ENCODE measurements around the gene ADAP2.

GRCh38 chr17:31002047-31002446 lies 80.3 kb downstream of the ADAP2 start:
- TF ChIP-seq POLR2AphosphoS5 (IDR thresholded peaks at IDR 0.05; ENCODE audit: low read depth, low read length) (no peak), SIN3A (IDR thresholded peaks at IDR 0.05; ENCODE audit: borderline replicate concordance, insufficient read depth, low read length) (no peak), TAF1 (IDR thresholded peaks at IDR 0.05; ENCODE audit: borderline replicate concordance, insufficient read depth, low read length) (no peak), FOXP2 (optimal IDR thresholded peaks at IDR 0.05; ENCODE audit: borderline replicate concordance, extremely low read depth, extremely low read length, insufficient read depth) (no peak), REST (IDR thresholded peaks at IDR 0.05; ENCODE audit: insufficient read depth in 1 of 2, low read depth in 2 of 2, low read length in 2 of 2) (no peak)
